ENCODE data around the gene SLPI. TPM values are rescaled to one million over a fixed set of nuclear protein-coding genes. Genes with fewer than 3 reads are reported as not detected.

SLPI gene
- total RNA-seq, 1 donor from 2014 or later: 548 TPM

GRCh38 chr20:45275338-45275737, 21.0 kb upstream of the SLPI start:
- DNase-seq (ENCODE audit: low spot score): no peak

GRCh38 chr20:45269754-45270270, 15.4 kb upstream of the SLPI start:
- no peak for DNase-seq (ENCODE audit: low spot score)

GRCh38 chr20:45269056-45269455, 14.7 kb upstream of the SLPI start:
- DNase-seq (ENCODE audit: low spot score): no peak

GRCh38 chr20:45268531-45268930, 14.2 kb upstream of the SLPI start:
- DNase-seq (ENCODE audit: low spot score): no peak

- DNase-seq (ENCODE audit: low spot score): no peak
Measured at GRCh38 chr20:45266977-45267376, 12.6 kb upstream of the SLPI start.

GRCh38 chr20:45263556-45264266, 9.3 kb upstream of the SLPI start:
- no peak for DNase-seq (ENCODE audit: low spot score)

GRCh38 chr20:45258664-45259063, 4.3 kb upstream of the SLPI start:
- DNase-seq (ENCODE audit: low spot score): no peak

- no peak for DNase-seq (ENCODE audit: low spot score)
Measured at GRCh38 chr20:45258259-45258658, 3.9 kb upstream of the SLPI start.

- DNase-seq (ENCODE audit: low spot score): no peak
Measured at GRCh38 chr20:45257711-45258110, 3.3 kb upstream of the SLPI start.

- no peak for DNase-seq (ENCODE audit: low spot score)
Measured at GRCh38 chr20:45257161-45257560, 2.8 kb upstream of the SLPI start.

- DNase-seq (ENCODE audit: low spot score): peak; percentile 28
Measured at GRCh38 chr20:45253261-45253660, 1.1 kb downstream of the SLPI start.

- DNase-seq (ENCODE audit: low spot score): no peak
Measured at GRCh38 chr20:45251884-45252560, 2.3 kb downstream of the SLPI start.

- no peak for DNase-seq (ENCODE audit: low spot score)
Measured at GRCh38 chr20:45248609-45249008, 5.8 kb downstream of the SLPI start.

- no peak for DNase-seq (ENCODE audit: low spot score)
Measured at GRCh38 chr20:45247865-45248264, 6.5 kb downstream of the SLPI start.

- DNase-seq (ENCODE audit: low spot score): no peak
Measured at GRCh38 chr20:45246109-45246508, 8.3 kb downstream of the SLPI start.

- no peak for DNase-seq (ENCODE audit: low spot score)
Measured at GRCh38 chr20:45238139-45238538, 16.2 kb downstream of the SLPI start.

GRCh38 chr20:45235995-45236394, 18.4 kb downstream of the SLPI start:
- DNase-seq (ENCODE audit: low spot score): no peak

GRCh38 chr20:45230631-45231030, 23.7 kb downstream of the SLPI start:
- DNase-seq (ENCODE audit: low spot score): no peak

GRCh38 chr20:45229264-45230056, 24.9 kb downstream of the SLPI start:
- peak; percentile 18 for DNase-seq (ENCODE audit: low spot score)

GRCh38 chr20:45226287-45226686, 28.1 kb downstream of the SLPI start:
- no peak for DNase-seq (ENCODE audit: low spot score)

GRCh38 chr20:45223136-45223535, 31.2 kb downstream of the SLPI start:
- DNase-seq (ENCODE audit: low spot score): no peak

- no peak for DNase-seq (ENCODE audit: low spot score)
Measured at GRCh38 chr20:45221076-45221475, 33.3 kb downstream of the SLPI start, which contains the start of gene SEMG2. Gene SEMG2 (plus strand): TSS chr20:45221373. CDS start chr20:45221390, 17 bp downstream.

Measured in mucosa of gallbladder (tissue), 1 donor.